Measurements from ENCODE around the gene KCNQ2. TPM values are rescaled to one million over a fixed set of nuclear protein-coding genes. Genes with fewer than 3 reads are reported as not detected.

KCNQ2 gene
- total RNA-seq, 1 donor from 2014 or later: 157 TPM

GRCh38 chr20:63377951-63378381 is 94.5 kb downstream of the KCNQ2 start:
- peak overlapping the region; percentile 91 for H3K27ac Mint-ChIP-seq (ENCODE audit: unreplicated experiment)
- no peak for TF ChIP-seq CTCF (conservative IDR thresholded peaks at IDR 0.05)
- peaks cover 4% of the 10 kb centered on the region for H3K27me3 Mint-ChIP-seq (ENCODE audit: low read depth)
- no peak for DNase-seq (ENCODE audit: low read depth, low spot score)
- peak overlapping the region; percentile 77 for H3K4me3 Mint-ChIP-seq
- no peaks in the 10 kb centered on the region for H3K36me3 Mint-ChIP-seq (ENCODE audit: low read depth)
- H3K9me3 Mint-ChIP-seq: no peaks in the 10 kb centered on the region
- peaks cover 31% of the 10 kb centered on the region for H3K4me1 Mint-ChIP-seq

DNA sequence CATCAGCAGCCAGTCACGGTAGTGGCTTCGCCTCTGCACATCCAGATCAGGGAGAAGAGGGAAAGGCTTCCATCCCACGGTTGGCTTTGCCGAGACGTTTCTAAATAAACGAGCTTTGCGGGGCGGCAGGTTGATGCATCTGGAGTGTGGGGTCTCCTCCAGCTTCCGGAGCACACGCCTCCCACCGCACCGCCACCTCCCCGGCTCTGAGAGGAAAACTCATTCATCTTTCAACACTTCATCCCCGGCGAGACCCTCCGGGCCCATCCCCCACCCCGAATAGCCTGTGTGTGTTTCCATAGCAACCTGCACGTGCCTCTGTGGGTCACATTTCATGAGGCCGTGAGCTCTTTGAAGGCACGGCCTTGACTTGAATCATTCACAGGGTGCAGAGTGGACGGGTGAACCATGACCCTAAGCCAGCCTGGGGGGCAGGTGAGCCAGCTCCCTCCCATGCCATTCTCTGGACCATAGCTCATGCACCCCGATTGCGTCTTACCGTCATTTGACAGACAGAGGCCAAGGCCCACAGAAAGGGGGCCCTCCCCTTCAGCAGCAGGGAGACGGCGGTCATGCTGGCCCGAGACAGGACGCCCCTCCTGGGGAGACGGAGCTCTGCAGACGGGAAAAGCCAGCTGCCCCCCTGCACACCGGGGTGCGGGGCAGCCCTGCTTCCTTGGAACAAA is 95.1 kb downstream of the KCNQ2 start:
- Mint-ChIP-seq H3K27me3 (ENCODE audit: low read depth) (peaks cover 4% of the 10 kb centered on the region), H3K9me3 (no peaks in the 10 kb centered on the region), H3K4me3 (peak overlapping the region; percentile 77), H3K27ac (ENCODE audit: unreplicated experiment) (peak overlapping the region; percentile 91), H3K36me3 (ENCODE audit: low read depth) (no peaks in the 10 kb centered on the region), H3K4me1 (peaks cover 31% of the 10 kb centered on the region)
- no peak for TF ChIP-seq CTCF (conservative IDR thresholded peaks at IDR 0.05)
- peak; percentile 77 for DNase-seq (ENCODE audit: low read depth, low spot score)

DNA sequence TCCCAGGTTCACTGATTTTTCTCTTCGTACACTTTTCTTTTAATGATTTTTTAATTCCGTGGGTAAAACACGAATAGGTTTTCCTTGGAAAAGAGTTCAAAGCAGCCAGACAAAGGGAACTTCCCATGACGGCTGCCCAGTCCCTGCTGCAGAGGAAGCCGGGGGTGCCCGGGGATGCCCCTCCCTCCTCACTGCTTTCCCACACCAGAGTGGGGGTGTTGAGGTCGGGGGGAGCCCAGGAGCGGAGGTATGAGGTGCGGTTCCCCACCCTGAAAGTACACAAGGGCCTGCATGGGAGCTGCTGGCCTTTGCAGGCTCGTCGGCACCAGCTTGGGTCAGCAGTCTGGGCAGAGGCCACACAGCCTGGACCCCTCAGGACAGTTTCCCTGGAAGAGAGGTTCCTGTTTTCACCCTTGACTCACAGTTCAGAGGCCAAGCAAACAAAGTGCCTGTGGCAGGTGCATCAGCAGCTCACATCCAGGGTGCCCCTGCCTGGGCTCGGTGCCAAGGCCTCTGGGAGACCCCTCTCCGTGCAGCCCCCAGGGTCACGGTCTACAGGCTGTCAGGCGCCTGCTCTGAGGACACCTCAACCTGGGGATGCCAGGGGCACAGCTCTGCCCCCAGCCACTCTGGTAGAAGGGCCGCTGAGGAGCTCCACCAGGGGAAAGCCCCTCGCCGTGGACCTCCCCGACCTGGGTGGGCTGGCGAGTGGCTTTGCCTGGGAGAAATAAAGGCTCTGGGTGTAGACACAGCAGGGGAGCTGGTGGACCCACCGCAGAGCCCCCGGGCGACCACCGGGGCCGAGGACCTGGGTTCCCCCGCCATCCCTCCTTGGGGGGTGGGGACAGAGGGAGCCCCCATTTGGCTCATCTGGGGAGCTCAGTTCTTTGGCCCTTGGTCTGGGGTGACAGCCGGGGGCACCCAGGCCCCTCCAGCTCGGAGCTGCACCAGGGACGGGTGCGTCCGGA is 95.9 kb downstream of the KCNQ2 start:
- no peak for DNase-seq (ENCODE audit: low read depth, low spot score)
- H3K4me3 Mint-ChIP-seq: no peak overlapping the region
- no peak for TF ChIP-seq CTCF (conservative IDR thresholded peaks at IDR 0.05)
- H3K9me3 Mint-ChIP-seq: no peaks in the 10 kb centered on the region
- H3K27ac Mint-ChIP-seq (ENCODE audit: unreplicated experiment): no peak overlapping the region
- peaks cover 4% of the 10 kb centered on the region for H3K27me3 Mint-ChIP-seq (ENCODE audit: low read depth)
- H3K36me3 Mint-ChIP-seq (ENCODE audit: low read depth): no peaks in the 10 kb centered on the region
- peaks cover 31% of the 10 kb centered on the region for H3K4me1 Mint-ChIP-seq

- Mint-ChIP-seq H3K27ac (ENCODE audit: unreplicated experiment) (no peak overlapping the region), H3K4me1 (peaks cover 36% of the 10 kb centered on the region), H3K27me3 (ENCODE audit: low read depth) (peaks cover 4% of the 10 kb centered on the region), H3K4me3 (no peak overlapping the region), H3K9me3 (no peaks in the 10 kb centered on the region), H3K36me3 (ENCODE audit: low read depth) (no peaks in the 10 kb centered on the region)
- TF ChIP-seq CTCF (conservative IDR thresholded peaks at IDR 0.05): no peak
- DNase-seq (ENCODE audit: low read depth, low spot score): no peak
Observed at GRCh38 chr20:63375438-63375837, 97.0 kb downstream of the KCNQ2 start.

GRCh38 chr20:63374504-63374903 is 98.0 kb downstream of the KCNQ2 start:
- peaks cover 35% of the 10 kb centered on the region for H3K4me1 Mint-ChIP-seq
- no peak overlapping the region for H3K4me3 Mint-ChIP-seq
- H3K36me3 Mint-ChIP-seq (ENCODE audit: low read depth): no peaks in the 10 kb centered on the region
- peaks cover 4% of the 10 kb centered on the region for H3K27me3 Mint-ChIP-seq (ENCODE audit: low read depth)
- no peak for TF ChIP-seq CTCF (conservative IDR thresholded peaks at IDR 0.05)
- H3K9me3 Mint-ChIP-seq: no peaks in the 10 kb centered on the region
- H3K27ac Mint-ChIP-seq (ENCODE audit: unreplicated experiment): no peak overlapping the region
- DNase-seq (ENCODE audit: low read depth, low spot score): no peak
